Effector CD8-positive, alpha-beta T cell (primary cell): ENCODE data around the gene DMRTC1.
"Not testable (repeated sequence)": the region's sequence is repeated elsewhere in the genome, so short reads cannot be mapped to it uniquely, and the experiment has no call there.

Experiments used
- DNase-seq: peaks from one replicate; lab custom pipeline; 2025; lab: John Stamatoyannopoulos, UW
- total RNA-seq, 4 experiments: gene quantifications; one replicate each; lab custom pipeline; 2026; lab: John Stamatoyannopoulos, UW

The DMRTC1 gene
- 0 reads per million in 4 experiments for total RNA-seq

GRCh38 chrX:72943819-72944169 is at the start of gene DMRTC1:
DMRTC1 (minus strand) TSS chrX:72943837; CDS start chrX:72875694, 68,143 bp downstream.
- DNase-seq: not testable (repeated sequence)

GRCh38 chrX:72980894-72981469 is 37.3 kb upstream of the DMRTC1 start:
- not testable (repeated sequence) for DNase-seq

GRCh38 chrX:72974885-72975284 is 31.2 kb upstream of the DMRTC1 start:
- not testable (repeated sequence) for DNase-seq

- DNase-seq: not testable (repeated sequence)
These were observed 28.2 kb upstream of the DMRTC1 start for GRCh38 chrX:72971859-72972258.

GRCh38 chrX:72959971-72960370 is 16.3 kb upstream of the DMRTC1 start:
- not testable (repeated sequence) for DNase-seq

- DNase-seq: not testable (repeated sequence)
These were observed 410 bp downstream of the DMRTC1 start for GRCh38 chrX:72943035-72943818.

GRCh38 chrX:72942272-72942671 is 1.4 kb downstream of the DMRTC1 start:
- not testable (repeated sequence) for DNase-seq

- not testable (repeated sequence) for DNase-seq
These were observed 5.7 kb downstream of the DMRTC1 start, which contains the start of gene FAM236A for GRCh38 chrX:72937906-72938305. FAM236A (plus strand) TSS chrX:72938206; CDS start chrX:72938263, 57 bp downstream.

GRCh38 chrX:72936882-72937455 is 6.7 kb downstream of the DMRTC1 start:
- DNase-seq: not testable (repeated sequence)

GRCh38 chrX:72936455-72936854 is 7.2 kb downstream of the DMRTC1 start:
- not testable (repeated sequence) for DNase-seq

- not testable (repeated sequence) for DNase-seq
These were observed 11.4 kb downstream of the DMRTC1 start for GRCh38 chrX:72932283-72932682.

- not testable (repeated sequence) for DNase-seq
These were observed 27.5 kb downstream of the DMRTC1 start for GRCh38 chrX:72916096-72916495.

GRCh38 chrX:72912315-72912714 is 31.3 kb downstream of the DMRTC1 start, which contains the start of gene FAM236C:
FAM236C (plus strand) TSS chrX:72912615; CDS start chrX:72912715, 100 bp downstream.
- DNase-seq: not testable (repeated sequence)

- DNase-seq: not testable (repeated sequence)
These were observed 53.9 kb downstream of the DMRTC1 start for GRCh38 chrX:72889740-72890139.

GRCh38 chrX:72882898-72883297 is 60.7 kb downstream of the DMRTC1 start:
- not testable (repeated sequence) for DNase-seq

GRCh38 chrX:72837532-72837931 is 106.1 kb downstream of the DMRTC1 start:
- not testable (repeated sequence) for DNase-seq

GRCh38 chrX:72830701-72831100 is 112.9 kb downstream of the DMRTC1 start:
- DNase-seq: not testable (repeated sequence)
